Measurements from ENCODE around the gene PDXK.

Gene PDXK

DNA sequence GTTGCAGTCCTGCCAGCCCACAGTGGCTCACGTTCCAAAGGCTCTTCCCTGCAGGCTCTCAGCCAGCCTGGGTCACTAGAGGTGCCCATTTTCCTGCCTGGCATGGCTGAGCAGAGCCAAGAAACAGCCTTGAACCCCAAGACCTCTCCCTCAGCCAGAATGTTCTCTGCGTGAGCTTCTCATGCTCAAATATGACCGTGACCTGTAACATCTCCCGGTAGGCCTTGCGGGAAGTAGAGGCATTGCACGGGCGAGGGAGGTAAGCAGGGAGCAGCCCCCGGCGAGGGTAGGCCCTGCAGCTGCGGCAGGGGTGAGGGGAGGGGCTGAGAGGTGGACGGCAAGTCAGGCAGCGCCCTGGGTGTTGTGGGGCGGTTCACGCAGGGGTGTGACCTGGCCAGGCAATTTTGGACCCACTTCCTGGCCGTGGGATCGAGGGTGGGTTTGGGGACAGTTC lies 90.4 kb downstream of the PDXK start:
- H3K4me3 ChIP-seq (ENCODE audit: low read depth, low read length): no peak overlapping the region
- H3K27ac ChIP-seq (ENCODE audit: low read depth, low read length): no peak overlapping the region
- H3K36me3 ChIP-seq (ENCODE audit: insufficient read depth, low read length): no peaks in the 10 kb centered on the region
- no peaks in the 10 kb centered on the region for H3K27me3 ChIP-seq (ENCODE audit: insufficient read depth, low read length)
- no peaks in the 10 kb centered on the region for H3K79me2 ChIP-seq (ENCODE audit: control insufficient read depth, insufficient read depth, low read length, unreplicated experiment)
- H3K4me1 ChIP-seq (ENCODE audit: control insufficient read depth, insufficient read depth, low read length, unreplicated experiment): peaks cover 6% of the 10 kb centered on the region
- H2AFZ ChIP-seq (ENCODE audit: low read length, unreplicated experiment): no peak overlapping the region

DNA sequence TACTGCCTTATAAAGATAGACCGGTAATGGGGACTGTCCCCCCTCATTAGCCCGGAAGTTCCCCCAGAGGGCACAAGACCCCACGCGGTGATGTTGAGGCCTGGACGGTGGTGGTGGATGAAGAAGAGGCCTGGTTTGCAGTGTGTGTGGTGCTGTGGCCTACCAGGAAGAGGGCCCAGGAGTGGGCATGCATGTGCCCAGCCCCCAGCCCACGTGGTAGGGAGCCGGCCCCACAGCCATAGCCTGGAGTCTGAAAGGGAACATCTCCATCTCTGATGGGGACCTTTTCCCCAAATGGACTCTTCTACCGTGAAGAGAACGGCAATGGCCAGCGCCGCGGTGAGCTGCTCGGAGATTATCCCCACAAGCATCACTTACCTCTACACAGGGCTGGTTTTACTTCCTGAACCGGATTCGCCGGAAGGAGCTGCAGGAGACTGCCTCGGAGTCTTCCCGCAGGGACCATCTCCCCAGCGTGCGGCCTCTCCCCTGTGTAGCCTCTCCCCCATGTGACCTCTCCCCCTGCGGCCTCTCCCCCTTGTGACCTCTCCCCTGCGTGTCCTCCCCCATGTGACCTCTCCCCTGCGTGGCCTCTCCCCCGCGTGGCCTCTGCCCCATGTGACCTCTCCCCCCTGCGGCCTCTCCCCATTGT lies 91.0 kb downstream of the PDXK start:
- peaks cover 6% of the 10 kb centered on the region for H3K4me1 ChIP-seq (ENCODE audit: control insufficient read depth, insufficient read depth, low read length, unreplicated experiment)
- H3K79me2 ChIP-seq (ENCODE audit: control insufficient read depth, insufficient read depth, low read length, unreplicated experiment): no peaks in the 10 kb centered on the region
- H3K27me3 ChIP-seq (ENCODE audit: insufficient read depth, low read length): no peaks in the 10 kb centered on the region
- H3K27ac ChIP-seq (ENCODE audit: low read depth, low read length): no peak overlapping the region
- H3K36me3 ChIP-seq (ENCODE audit: insufficient read depth, low read length): no peaks in the 10 kb centered on the region
- H3K4me3 ChIP-seq (ENCODE audit: low read depth, low read length): no peak overlapping the region
- no peak overlapping the region for H2AFZ ChIP-seq (ENCODE audit: low read length, unreplicated experiment)

DNA sequence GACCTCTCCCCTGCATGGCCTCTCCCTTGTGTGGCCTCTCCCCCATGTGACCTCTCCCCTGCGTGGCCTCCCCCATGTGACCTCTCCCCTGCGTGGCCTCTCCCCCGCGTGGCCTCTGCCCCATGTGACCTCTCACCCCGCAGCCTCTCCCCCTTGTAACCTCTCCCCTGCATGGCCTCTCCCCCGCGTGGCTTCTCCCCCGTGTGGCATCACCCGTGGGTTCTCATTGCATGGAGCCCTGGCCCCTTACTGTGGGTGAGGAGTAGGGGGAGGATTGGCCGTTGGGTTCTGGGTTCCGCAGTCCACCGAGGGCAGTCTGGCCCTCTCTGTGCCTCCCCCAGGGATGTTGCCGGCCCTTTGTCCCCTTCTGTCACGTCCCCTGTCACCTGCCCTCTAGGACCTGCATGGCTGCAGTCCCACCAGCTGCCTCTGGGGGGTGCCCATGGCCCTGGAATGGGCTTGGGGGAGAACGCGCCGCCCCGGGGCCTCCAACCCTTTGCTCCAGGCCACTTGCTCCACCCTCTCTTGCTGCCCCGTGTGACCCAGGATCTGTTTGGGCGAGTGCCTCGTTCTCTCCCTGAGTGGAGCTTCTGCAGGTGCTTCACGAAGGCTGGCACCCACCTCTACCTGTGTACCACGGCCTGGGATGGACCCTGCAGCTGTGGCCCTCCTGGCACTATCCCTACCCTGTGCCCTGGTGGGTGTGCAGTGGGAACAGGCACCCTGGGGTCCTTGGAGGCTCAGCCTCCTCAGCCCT lies 91.8 kb downstream of the PDXK start:
- Histone ChIP-seq H3K36me3 (ENCODE audit: insufficient read depth, low read length) (no peaks in the 10 kb centered on the region), H3K27me3 (ENCODE audit: insufficient read depth, low read length) (no peaks in the 10 kb centered on the region), H3K4me3 (ENCODE audit: low read depth, low read length) (no peak overlapping the region), H3K27ac (ENCODE audit: low read depth, low read length) (no peak overlapping the region), H3K4me1 (ENCODE audit: control insufficient read depth, insufficient read depth, low read length, unreplicated experiment) (peaks cover 6% of the 10 kb centered on the region), H3K79me2 (ENCODE audit: control insufficient read depth, insufficient read depth, low read length, unreplicated experiment) (no peaks in the 10 kb centered on the region), H2AFZ (ENCODE audit: low read length, unreplicated experiment) (no peak overlapping the region)

DNA sequence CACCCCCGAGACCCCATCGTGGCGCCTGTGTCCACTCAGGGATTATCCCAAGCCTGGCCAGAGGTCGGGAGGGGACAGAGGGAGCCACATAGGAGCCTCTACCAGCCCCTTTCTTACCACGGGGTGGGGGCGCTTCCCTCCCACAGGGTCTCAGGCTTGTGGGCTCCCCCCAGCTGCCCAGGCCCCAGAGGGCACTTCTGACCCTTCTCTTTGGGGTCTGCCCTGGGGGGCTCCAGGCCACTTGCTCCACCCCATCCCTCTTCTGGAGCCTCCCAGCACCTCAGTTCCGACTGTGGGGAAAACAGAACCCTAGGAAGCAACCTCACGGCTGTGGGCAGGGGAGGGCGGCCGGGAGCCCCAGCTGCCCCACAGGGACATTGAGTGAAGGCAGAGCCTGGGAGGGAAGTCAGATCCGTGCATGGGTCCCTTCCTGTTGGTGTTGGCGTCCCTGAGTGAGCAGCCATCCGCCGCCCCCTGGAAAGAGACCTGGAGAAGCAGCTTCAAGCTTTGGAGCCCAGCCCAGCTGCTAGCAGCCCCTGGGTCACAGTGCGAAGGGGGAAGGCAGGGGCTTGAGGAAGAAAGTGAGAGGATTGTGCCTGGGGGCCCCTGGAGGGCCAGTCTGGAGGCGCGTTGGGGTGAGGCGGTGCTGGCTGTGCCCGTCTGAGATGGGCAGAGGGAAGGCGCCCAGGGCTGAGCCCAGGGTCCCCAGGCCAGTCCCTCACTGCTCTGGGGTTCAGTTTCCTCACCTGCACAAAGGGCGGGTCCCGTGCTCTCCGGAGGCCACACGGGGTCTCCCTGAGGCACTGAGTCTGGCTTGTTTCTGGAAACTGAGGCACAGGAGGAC lies 92.6 kb downstream of the PDXK start:
- H3K4me1 ChIP-seq (ENCODE audit: control insufficient read depth, insufficient read depth, low read length, unreplicated experiment): peaks cover 6% of the 10 kb centered on the region
- no peak overlapping the region for H3K27ac ChIP-seq (ENCODE audit: low read depth, low read length)
- no peaks in the 10 kb centered on the region for H3K36me3 ChIP-seq (ENCODE audit: insufficient read depth, low read length)

More for the DNA sequence above, 92.6 kb downstream of the PDXK start:
- Histone ChIP-seq H3K27me3 (ENCODE audit: insufficient read depth, low read length) (no peaks in the 10 kb centered on the region), H2AFZ (ENCODE audit: low read length, unreplicated experiment) (no peak overlapping the region), H3K4me3 (ENCODE audit: low read depth, low read length) (no peak overlapping the region), H3K79me2 (ENCODE audit: control insufficient read depth, insufficient read depth, low read length, unreplicated experiment) (no peaks in the 10 kb centered on the region)

All from ACC112 (cell line).